Tibial nerve (tissue), 4 donors: ENCODE data around the gene TFEC. TPM values are rescaled to one million over a fixed set of nuclear protein-coding genes. Genes with fewer than 3 reads are reported as not detected.

Experiments
- DNase-seq, 2 donors: peaks; one replicate each; pipeline ENCODE4 v3.0.0-alpha.2; 2019; ENCODE audit warnings: low spot score in 2 of 2
- H3K27ac ChIP-seq, 4 donors: fragments of 200-600 bp; sonication (generic) in 3 of 4; one replicate each; pipeline ENCODE4 v1.5.1; 2017 to 2019; ENCODE audit warnings: mild to moderate bottlenecking in 1 of 4
- H3K27me3 ChIP-seq, 2 donors: fragments of 200-600 bp; sonication (generic) in 1 of 2; one replicate each; pipeline versions ENCODE4 v1.5.1 to v1.6.0; 2017 to 2019
- H3K36me3 ChIP-seq, 3 donors: fragments of 200-600 bp; sonication (generic); one replicate each; pipeline ENCODE4 v1.5.1; 2018 to 2019
- H3K4me1 ChIP-seq, 4 donors: fragments of 200-600 bp; sonication (generic) in 3 of 4; one replicate each; pipeline ENCODE4 v1.5.1; 2017 to 2019
- H3K4me3 ChIP-seq, 4 donors: fragments of 200-600 bp; sonication (generic) in 3 of 4; one replicate each; pipeline ENCODE4 v1.5.1; 2017 to 2019; ENCODE audit warnings: mild to moderate bottlenecking in 1 of 4, moderate library complexity in 1 of 4
- H3K9me3 ChIP-seq, 4 donors: fragments of 200-600 bp; sonication (generic) in 3 of 4; one replicate each; pipeline ENCODE4 v1.5.1; 2017 to 2019
- CTCF ChIP-seq, 5 experiments: fragments of 200-600 bp in 3 of 5; fragments of 450-650 bp in 2 of 5; sonication (generic) in 3 of 5; IDR thresholded peaks; one replicate each; pipeline ENCODE4 v1.5.1; 2016 to 2019; ENCODE audit warnings: antibody characterized with exemption in 5 of 5, mild to moderate bottlenecking in 3 of 5, moderate library complexity in 2 of 5
- EP300 ChIP-seq, 2 donors: sonication (generic); formaldehyde crosslinking; IDR thresholded peaks; one replicate each; pipeline ENCODE4 v1.6.1; 2017; ENCODE audit warnings: antibody characterized with exemption in 2 of 2, mild to moderate bottlenecking in 1 of 2
- POLR2A ChIP-seq, 2 donors: fragments of 450-650 bp; IDR thresholded peaks; one replicate each; pipeline ENCODE4 v1.6.1; 2017; ENCODE audit warnings: antibody characterized with exemption in 2 of 2, mild to moderate bottlenecking in 2 of 2, moderate library complexity in 2 of 2
- WGBS, 2 donors: methylation state at CpG; one replicate each; pipeline ENCODE4 v1.1.5; 2018; 5-methylcytosine and 5-hydroxymethylcytosine counted together
- total RNA-seq, 4 donors: library from RNA; depleted of rRNA; stranded (reverse); fragments of >200 nt; gene quantifications; one replicate each; pipeline ENCODE4 v1.1.0, GENCODE V29; 2016

Gene TFEC
- total RNA-seq, 4 donors from 2014 or later = 2.6 to 9.9 (median 4.1) TPM

- WGBS, 2 donors = 87 to 90% methylated on average over 2 of the region's 2 CpGs
- no peak for DNase-seq
- no peak overlapping the region for H3K27ac ChIP-seq
- TF ChIP-seq EP300 (IDR thresholded peaks at IDR 0.05) = no peak
- TF ChIP-seq POLR2A (IDR thresholded peaks at IDR 0.05) = no peak
- no peak for TF ChIP-seq CTCF (IDR thresholded peaks at IDR 0.05)
- H3K4me3 ChIP-seq = no peak overlapping the region
- no peaks in the 10 kb centered on the region for H3K36me3 ChIP-seq
- no peaks in the 10 kb centered on the region for H3K4me1 ChIP-seq
- no peaks in the 10 kb centered on the region for H3K9me3 ChIP-seq
- H3K27me3 ChIP-seq = no peaks in the 10 kb centered on the region
These were observed 2.3 kb upstream of the TFEC start for GRCh38 chr7:116032886-116033285.

- no peak for TF ChIP-seq POLR2A (IDR thresholded peaks at IDR 0.05)
- no peak for TF ChIP-seq CTCF (IDR thresholded peaks at IDR 0.05)
- no peak for TF ChIP-seq EP300 (IDR thresholded peaks at IDR 0.05)
- H3K4me3 ChIP-seq = peak overlapping the region in 1 of 4 donors; percentile 32
These were observed 1.8 kb downstream of the TFEC start for GRCh38 chr7:116028787-116029186.

GRCh38 chr7:116027786-116028185, 2.8 kb downstream of the TFEC start:
- no peak for DNase-seq
- no peaks in the 10 kb centered on the region for H3K9me3 ChIP-seq
- H3K36me3 ChIP-seq = no peaks in the 10 kb centered on the region
- no peak overlapping the region for H3K4me3 ChIP-seq
- no peak for TF ChIP-seq EP300 (IDR thresholded peaks at IDR 0.05)
- TF ChIP-seq CTCF (IDR thresholded peaks at IDR 0.05) = no peak
- TF ChIP-seq POLR2A (IDR thresholded peaks at IDR 0.05) = no peak
- WGBS, 2 donors = 65 to 82% methylated on average over 5 of the region's 5 CpGs
- H3K4me1 ChIP-seq = no peaks in the 10 kb centered on the region
- no peaks in the 10 kb centered on the region for H3K27me3 ChIP-seq
- H3K27ac ChIP-seq = no peak overlapping the region

More at GRCh38 chr7:116028787-116029186, 1.8 kb downstream of the TFEC start:
- H3K36me3 ChIP-seq = no peaks in the 10 kb centered on the region
- H3K27me3 ChIP-seq = no peaks in the 10 kb centered on the region
- H3K4me1 ChIP-seq = no peaks in the 10 kb centered on the region
- H3K27ac ChIP-seq = no peak overlapping the region
- DNase-seq = no peak
- H3K9me3 ChIP-seq = no peaks in the 10 kb centered on the region
- 83 to 89% methylated on average over 2 of the region's 2 CpGs for WGBS, 2 donors

- Histone ChIP-seq H3K27ac (peak overlapping the region in 2 of 4 donors; percentile 46 to 57), H3K27me3 (no peaks in the 10 kb centered on the region), H3K4me1 (no peaks in the 10 kb centered on the region), H3K9me3 (no peaks in the 10 kb centered on the region), H3K4me3 (no peak overlapping the region), H3K36me3 (no peaks in the 10 kb centered on the region)
- peak in 1 of 2 donors; percentile 14 for TF ChIP-seq POLR2A (IDR thresholded peaks at IDR 0.05)
- no peak for TF ChIP-seq CTCF (IDR thresholded peaks at IDR 0.05)
- peak in 1 of 2 donors; percentile 48 for TF ChIP-seq EP300 (IDR thresholded peaks at IDR 0.05)
- peak in 1 of 2 donors; percentile 11 for DNase-seq
- 51 to 63% methylated on average over 1 of the region's 1 CpG for WGBS, 2 donors
These were observed 5.4 kb downstream of the TFEC start for GRCh38 chr7:116024826-116025809.

GRCh38 chr7:116021237-116021636, 9.3 kb downstream of the TFEC start:
- 68 to 75% methylated on average over 2 of the region's 2 CpGs for WGBS, 2 donors
- TF ChIP-seq EP300 (IDR thresholded peaks at IDR 0.05) = no peak
- TF ChIP-seq CTCF (IDR thresholded peaks at IDR 0.05) = no peak
- no peak for TF ChIP-seq POLR2A (IDR thresholded peaks at IDR 0.05)
- H3K4me3 ChIP-seq = no peak overlapping the region
- DNase-seq = no peak
- H3K4me1 ChIP-seq = no peaks in the 10 kb centered on the region
- H3K27me3 ChIP-seq = no peaks in the 10 kb centered on the region
- H3K36me3 ChIP-seq = no peaks in the 10 kb centered on the region
- no peaks in the 10 kb centered on the region for H3K9me3 ChIP-seq
- H3K27ac ChIP-seq = no peak overlapping the region
